Esophagus squamous epithelium (tissue), 4 donors: Measurements from ENCODE around the gene DRD2.

Source experiments
- POLR2A ChIP-seq, 4 donors: fragments of 450-650 bp; IDR thresholded peaks; one replicate each; pipeline ENCODE4 v1.6.1; 2017; ENCODE audit warnings: antibody characterized with exemption in 4 of 4, mild to moderate bottlenecking in 4 of 4, moderate library complexity in 3 of 4
- TF ChIP-seq, protein P1 (sequence below), 6 experiments: fragments of 450-650 bp in 4 of 6; fragments of 200-600 bp in 2 of 6; sonication (generic) in 2 of 6; IDR thresholded peaks; one replicate each; pipeline ENCODE4 v1.5.1; 2016 to 2019; ENCODE audit warnings: antibody characterized with exemption in 6 of 6, mild to moderate bottlenecking in 4 of 6, moderate library complexity in 4 of 6

DNA sequence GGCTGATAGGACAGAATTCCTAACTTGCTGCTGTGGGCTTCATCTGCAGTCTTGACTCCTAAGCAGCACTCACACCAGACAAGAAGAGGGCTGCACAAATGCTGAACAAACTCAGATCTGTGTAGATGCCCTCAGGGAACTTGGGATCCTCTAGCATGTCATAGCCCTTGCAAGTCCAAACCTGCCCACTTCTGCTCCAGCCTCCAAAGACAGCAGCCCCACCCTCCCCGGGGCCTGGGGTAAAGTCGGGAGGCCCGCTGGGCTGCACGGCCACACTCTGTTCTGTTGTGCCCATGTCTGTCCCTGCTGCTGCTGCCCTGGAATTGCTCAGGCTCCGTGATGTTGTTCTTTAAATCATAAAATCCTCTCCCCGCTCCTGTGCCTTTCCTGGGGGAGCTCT is 28.3 kb downstream of the DRD2 start:
- TF ChIP-seq, protein P1, sequence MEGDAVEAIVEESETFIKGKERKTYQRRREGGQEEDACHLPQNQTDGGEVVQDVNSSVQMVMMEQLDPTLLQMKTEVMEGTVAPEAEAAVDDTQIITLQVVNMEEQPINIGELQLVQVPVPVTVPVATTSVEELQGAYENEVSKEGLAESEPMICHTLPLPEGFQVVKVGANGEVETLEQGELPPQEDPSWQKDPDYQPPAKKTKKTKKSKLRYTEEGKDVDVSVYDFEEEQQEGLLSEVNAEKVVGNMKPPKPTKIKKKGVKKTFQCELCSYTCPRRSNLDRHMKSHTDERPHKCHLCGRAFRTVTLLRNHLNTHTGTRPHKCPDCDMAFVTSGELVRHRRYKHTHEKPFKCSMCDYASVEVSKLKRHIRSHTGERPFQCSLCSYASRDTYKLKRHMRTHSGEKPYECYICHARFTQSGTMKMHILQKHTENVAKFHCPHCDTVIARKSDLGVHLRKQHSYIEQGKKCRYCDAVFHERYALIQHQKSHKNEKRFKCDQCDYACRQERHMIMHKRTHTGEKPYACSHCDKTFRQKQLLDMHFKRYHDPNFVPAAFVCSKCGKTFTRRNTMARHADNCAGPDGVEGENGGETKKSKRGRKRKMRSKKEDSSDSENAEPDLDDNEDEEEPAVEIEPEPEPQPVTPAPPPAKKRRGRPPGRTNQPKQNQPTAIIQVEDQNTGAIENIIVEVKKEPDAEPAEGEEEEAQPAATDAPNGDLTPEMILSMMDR (IDR thresholded peaks at IDR 0.05): no peak
- no peak for TF ChIP-seq POLR2A (IDR thresholded peaks at IDR 0.05)
